H1 (cell line): ENCODE data around the gene PRKAA2. TPM values are rescaled to one million over a fixed set of nuclear protein-coding genes. Genes with fewer than 3 reads are reported as not detected.

ENCODE experiments used
- CTCF ChIA-PET: fragments of 300-600 bp; sonication (Branson Sonifier 250); formaldehyde crosslinking; loops from one replicate; lab custom pipeline; 2021; ENCODE audit not compliant: partially characterized antibody; lab: Charles Lee
- POLR2A ChIA-PET: fragments of 300-600 bp; sonication (Branson Sonifier 250); formaldehyde crosslinking; loops from one replicate; lab custom pipeline; 2021; ENCODE audit warnings: inconsistent platforms; ENCODE audit not compliant: partially characterized antibody; lab: Charles Lee
- DNase-seq, 2 experiments: peaks; one replicate each; pipeline versions ENCODE4 v3.0.0 to v3.0.0-alpha.2; 2010 to 2022; ENCODE audit warnings: low spot score in 2 of 2, low read depth in 1 of 2, mixed read lengths in 1 of 2
- FAIRE-seq: peaks from 2 replicates; lab custom pipeline; 2011; peaks lifted over from hg19 to GRCh38; lab: Jason Lieb, UNC
- H2AFZ ChIP-seq: 2 replicates; pipeline ENCODE4 v1.8.1; 2012; ENCODE audit warnings: low read length, inconsistent platforms
- H2AK5ac ChIP-seq: 2 replicates; pipeline ENCODE4 v1.6.1; 2013; ENCODE audit warnings: low read depth, low read length
- H2BK120ac ChIP-seq: replicated peaks from 2 replicates; pipeline ENCODE3; 2013; ENCODE audit warnings: low read depth, low read length, inconsistent platforms
- H2BK12ac ChIP-seq: 2 replicates; pipeline ENCODE4 v1.6.1; 2013; ENCODE audit warnings: low read depth, low read length
- H2BK15ac ChIP-seq: 2 replicates; pipeline ENCODE4 v1.6.1; 2013; ENCODE audit warnings: low read length
- H2BK20ac ChIP-seq: 2 replicates; pipeline ENCODE4 v1.6.1; 2013; ENCODE audit warnings: low read length
- H2BK5ac ChIP-seq: 2 replicates; pipeline ENCODE4 v1.6.1; 2013; ENCODE audit warnings: low read depth, low read length
- H3K14ac ChIP-seq: 2 replicates; pipeline ENCODE4 v1.6.1; 2013; ENCODE audit warnings: inconsistent platforms; ENCODE audit not compliant: insufficient read length
- H3K18ac ChIP-seq: 2 replicates; pipeline ENCODE4 v1.6.1; 2013; ENCODE audit warnings: low read length; ENCODE audit errors: extremely low read depth
- H3K23ac ChIP-seq: 2 replicates; pipeline ENCODE4 v1.6.1; 2013; ENCODE audit warnings: inconsistent platforms; ENCODE audit not compliant: insufficient read length
- H3K23me2 ChIP-seq: 2 replicates; pipeline ENCODE4 v1.6.1; 2013; ENCODE audit warnings: low read depth, low read length
- H3K27ac ChIP-seq: 2 replicates; pipeline ENCODE4 v1.6.1; 2011; ENCODE audit warnings: low read depth, low read length, inconsistent platforms
- H3K27me3 ChIP-seq, 4 experiments: replicated peaks in 1 of 4; 1 replicate in 1 of 4; 2 replicates in 3 of 4; pipeline versions ENCODE4 v1.6.1 to v1.8.1; 2011 to 2013; ENCODE audit warnings: low read length in 3 of 4, mild to moderate bottlenecking in 3 of 4, inconsistent platforms in 2 of 4, mixed read lengths in 2 of 4, moderate library complexity in 1 of 4; ENCODE audit not compliant: control insufficient read depth in 3 of 4, insufficient read depth in 3 of 4; ENCODE audit errors: extremely low read depth in 1 of 4
- H3K36me3 ChIP-seq, 4 experiments: 2 replicates each; pipeline versions ENCODE4 v1.6.1 to v1.8.1; 2011 to 2013; ENCODE audit warnings: mild to moderate bottlenecking in 4 of 4, low read length in 3 of 4, moderate library complexity in 2 of 4, control low read depth in 1 of 4, inconsistent platforms in 1 of 4; ENCODE audit not compliant: insufficient read depth in 4 of 4, control insufficient read depth in 2 of 4
- H3K4ac ChIP-seq: replicated peaks from 2 replicates; pipeline ENCODE3; 2013; ENCODE audit warnings: low read length, low read depth, mixed read lengths, inconsistent platforms; ENCODE audit not compliant: insufficient read length
- H3K4me1 ChIP-seq, 4 experiments: replicated peaks in 1 of 4; 1 replicate in 1 of 4; 2 replicates in 3 of 4; pipeline versions ENCODE4 v1.6.1 to v1.8.1; 2011 to 2013; ENCODE audit warnings: low read length in 3 of 4, inconsistent platforms in 2 of 4, mixed read lengths in 1 of 4; ENCODE audit not compliant: insufficient read depth in 4 of 4, control insufficient read depth in 3 of 4
- H3K4me2 ChIP-seq, 2 experiments: 2 replicates each; pipeline versions ENCODE4 v1.6.1 to v1.8.1; 2011 to 2013; ENCODE audit warnings: low read depth in 2 of 2, low read length in 2 of 2, control low read depth in 1 of 2, inconsistent platforms in 1 of 2, mild to moderate bottlenecking in 1 of 2; ENCODE audit not compliant: insufficient read depth in 1 of 2
- H3K4me3 ChIP-seq, 4 experiments: fragments of 200-600, 300-600 bp in 1 of 4; sonication (generic), shearing (Covaris generic), sonication (Bioruptor Twin) in 1 of 4; 2 replicates each; pipeline versions ENCODE4 v1.5.1 to v1.8.1; 2011 to 2016; ENCODE audit warnings: low read length in 4 of 4, low read depth in 3 of 4, control low read depth in 2 of 4, inconsistent platforms in 2 of 4, mild to moderate bottlenecking in 2 of 4, mixed read lengths in 1 of 4, moderate library complexity in 1 of 4; ENCODE audit not compliant: insufficient read depth in 2 of 4; ENCODE audit errors: extremely low read depth in 1 of 4
- H3K56ac ChIP-seq: replicated peaks from 2 replicates; pipeline ENCODE3; 2013; ENCODE audit warnings: low read depth, mild to moderate bottlenecking, mixed read lengths, low read length, inconsistent platforms; ENCODE audit not compliant: insufficient read length
- H3K79me1 ChIP-seq: 2 replicates; pipeline ENCODE4 v1.6.1; 2013; ENCODE audit warnings: low read depth, low read length, control low read depth
- H3K79me2 ChIP-seq, 2 experiments: 2 replicates each; pipeline versions ENCODE4 v1.6.1 to v1.8.1; 2012 to 2013; ENCODE audit warnings: low read length in 2 of 2, mild to moderate bottlenecking in 2 of 2, inconsistent platforms in 1 of 2; ENCODE audit not compliant: insufficient read depth in 2 of 2, control insufficient read depth in 1 of 2
- H3K9ac ChIP-seq, 4 experiments: replicated peaks in 1 of 4; 1 replicate in 1 of 4; 2 replicates in 3 of 4; pipeline versions ENCODE4 v1.6.1 to v1.8.1; 2011 to 2013; ENCODE audit warnings: low read depth in 3 of 4, low read length in 3 of 4, control low read depth in 2 of 4, mild to moderate bottlenecking in 2 of 4, moderate library complexity in 2 of 4, inconsistent platforms in 1 of 4; ENCODE audit errors: extremely low read depth in 1 of 4
- H3K9me3 ChIP-seq, 2 experiments: 2 replicates each; pipeline versions ENCODE4 v1.6.1 to v1.8.1; 2012 to 2013; ENCODE audit warnings: mild to moderate bottlenecking in 2 of 2, moderate library complexity in 2 of 2, control low read depth in 1 of 2, inconsistent platforms in 1 of 2, low read depth in 1 of 2, low read length in 1 of 2, mixed read lengths in 1 of 2; ENCODE audit not compliant: insufficient read depth in 2 of 2
- H4K20me1 ChIP-seq, 2 experiments: replicated peaks in 1 of 2; 2 replicates each; pipeline versions ENCODE3 to v1.8.1; 2011 to 2013; ENCODE audit warnings: inconsistent platforms in 2 of 2, low read length in 2 of 2, mild to moderate bottlenecking in 1 of 2; ENCODE audit not compliant: insufficient read depth in 2 of 2, control insufficient read depth in 1 of 2
- H4K5ac ChIP-seq: 2 replicates; pipeline ENCODE4 v1.6.1; 2013; ENCODE audit warnings: low read length, low read depth, mixed read lengths, inconsistent platforms; ENCODE audit not compliant: insufficient read length
- H4K8ac ChIP-seq: 2 replicates; pipeline ENCODE4 v1.8.0; 2013; ENCODE audit warnings: mild to moderate bottlenecking, moderate library complexity, low read length, inconsistent platforms; ENCODE audit not compliant: insufficient read depth; ENCODE audit errors: extremely low read depth
- H4K91ac ChIP-seq: replicated peaks from 2 replicates; pipeline ENCODE3; 2013; ENCODE audit warnings: low read length, mixed read lengths, inconsistent platforms; ENCODE audit not compliant: insufficient read length
- BRCA1 ChIP-seq: IDR thresholded peaks from 2 replicates; pipeline ENCODE4 v1.6.1; 2012; ENCODE audit warnings: low read depth, low read length, improper control_type of control experiment
- GABPA ChIP-seq: IDR thresholded peaks from 2 replicates; pipeline ENCODE4 v1.6.1; 2011; ENCODE audit warnings: mild to moderate bottlenecking, low read length, moderate library complexity, borderline replicate concordance; ENCODE audit not compliant: insufficient read depth
- NANOG ChIP-seq: IDR thresholded peaks from 2 replicates; pipeline ENCODE4 v1.6.1; 2011; ENCODE audit warnings: low read length, low read depth, mild to moderate bottlenecking, inconsistent platforms; ENCODE audit not compliant: insufficient read depth, poor library complexity, severe bottlenecking
- POLR2AphosphoS5 ChIP-seq: IDR thresholded peaks from 2 replicates; pipeline ENCODE4 v1.6.1; 2011; ENCODE audit warnings: low read depth, low read length
- POU5F1 ChIP-seq: IDR thresholded peaks from 2 replicates; pipeline ENCODE4 v1.6.1; 2011; ENCODE audit warnings: low read depth, mild to moderate bottlenecking, low read length, moderate library complexity
- RBBP5 ChIP-seq: IDR thresholded peaks from 2 replicates; pipeline ENCODE4 v1.7.1; 2012; ENCODE audit warnings: low read depth, mild to moderate bottlenecking, inconsistent platforms, low read length, moderate library complexity, borderline replicate concordance
- RFX5 ChIP-seq: IDR thresholded peaks from 2 replicates; pipeline ENCODE4 v1.6.1; 2011; ENCODE audit warnings: low read depth, low read length, improper control_type of control experiment, borderline replicate concordance
- SIRT6 ChIP-seq: IDR thresholded peaks from one replicate; pipeline ENCODE4 v1.7.1; 2012; ENCODE audit warnings: low read length, inconsistent platforms
- SIX5 ChIP-seq: IDR thresholded peaks from 2 replicates; pipeline ENCODE4 v1.6.1; 2011; ENCODE audit warnings: mild to moderate bottlenecking, low read depth, low read length
- SP2 ChIP-seq: IDR thresholded peaks from 2 replicates; pipeline ENCODE4 v1.6.1; 2012; ENCODE audit warnings: mild to moderate bottlenecking, low read length, inconsistent platforms
- TAF1 ChIP-seq: IDR thresholded peaks from 2 replicates; pipeline ENCODE4 v1.6.1; 2011; ENCODE audit warnings: mild to moderate bottlenecking, low read depth, low read length
- TBP ChIP-seq: IDR thresholded peaks from 2 replicates; pipeline ENCODE4 v1.6.1; 2011; ENCODE audit warnings: low read depth, low read length, improper control_type of control experiment
- YY1 ChIP-seq: IDR thresholded peaks from 2 replicates; pipeline ENCODE4 v1.6.1; 2011; ENCODE audit warnings: low read depth, mild to moderate bottlenecking, low read length
- polyA plus RNA-seq, 7 experiments: library from polyadenylated mRNA; depleted of rRNA in 3 of 7; stranded (reverse) in 5 of 7; unstranded in 2 of 7; fragments of >200 nt in 5 of 7; fragments of 200-250 nt in 2 of 7; gene quantifications; 1 replicate in 5 of 7; 2 replicates in 1 of 7; 4 replicates in 1 of 7; pipeline versions ENCODE4 v1.2.1 to v1.2.3, GENCODE V29; 2011 to 2013; ENCODE audit warnings: missing spikeins in 2 of 7, mixed read lengths in 2 of 7
- total RNA-seq: library from RNA; stranded (reverse); fragmentation: NEBNext Ultra II Directional; extraction: Animal tissue kit (Norgen Biotek cat#: 25700); gene quantifications from 2 replicates; pipeline ENCODE4 v1.2.1, GENCODE V29; 2021
- TF ChIP-seq, protein P1 (sequence below): IDR thresholded peaks from 2 replicates; pipeline ENCODE4 v1.6.1; 2012; ENCODE audit warnings: low read length, inconsistent platforms

PRKAA2 gene
- total and polyA plus RNA-seq, 2 of the 8 experiments (the other 6 are each of a cell fraction or from before 2014, with no cell fraction given), result 2.6 to 6.4 TPM

DNA sequence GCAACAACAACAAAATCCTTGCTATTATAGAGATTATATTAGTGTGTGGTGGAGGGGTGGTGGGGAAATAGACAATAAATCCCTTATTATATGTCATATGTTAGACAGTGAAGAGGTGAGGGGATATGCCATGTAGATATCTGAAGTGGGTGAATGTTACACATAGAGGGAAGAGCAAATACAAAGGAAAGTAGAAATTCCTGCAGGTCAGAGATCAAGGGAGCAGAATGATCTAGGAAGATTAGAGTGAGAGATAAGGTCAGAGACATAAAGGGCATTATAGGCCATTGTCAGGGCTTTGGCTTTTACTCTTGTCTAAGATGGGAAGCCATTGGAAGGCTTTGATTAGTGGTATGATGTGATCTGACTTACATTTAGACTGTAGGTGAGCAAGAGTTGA lies 38.5 kb downstream of the PRKAA2 start:
- Histone ChIP-seq H4K91ac (no peak overlapping the region), H3K14ac (no peak overlapping the region), H3K23ac (no peak overlapping the region), H3K4me3 (no peak overlapping the region), H2BK15ac (no peak overlapping the region), H3K18ac (no peak overlapping the region), H3K56ac (no peak overlapping the region), H2BK120ac (no peak overlapping the region), H2BK12ac (no peak overlapping the region), H3K4me1 (peaks cover 0 to 3% (median 2%) of the 10 kb centered on the region in 4 experiments; a peak in 3 of 7 replicates), H3K9ac (no peak overlapping the region), H3K79me1 (no peaks in the 10 kb centered on the region), H2AFZ (no peak overlapping the region), H3K4ac (no peak overlapping the region), H2BK5ac (no peak overlapping the region), H4K8ac (no peak overlapping the region), H4K5ac (no peak overlapping the region), H4K20me1 (no peaks in the 10 kb centered on the region), H3K79me2 (no peaks in the 10 kb centered on the region), H3K9me3 (no peaks in the 10 kb centered on the region), H3K27me3 (no peaks in the 10 kb centered on the region), H3K23me2 (no peaks in the 10 kb centered on the region), H2BK20ac (no peak overlapping the region), H2AK5ac (no peak overlapping the region), H3K36me3 (no peaks in the 10 kb centered on the region), H3K27ac (no peak overlapping the region; the same call in 1 of the 2 replicates), H3K4me2 (no peak overlapping the region)
- ChIA-PET CTCF (interaction anchor here (1.0 kb wide), 1 partner anchor 44 kb away, joined by 3 read pairs; no protein-coding TSS in a partner anchor), POLR2A (no interaction called here)
- DNase-seq (no peak), FAIRE-seq (no peak)
- no peak for TF ChIP-seq POU5F1
- no peak for TF ChIP-seq SIX5
- no peak for TF ChIP-seq SIRT6
- TF ChIP-seq POLR2AphosphoS5, result no peak
- no peak for TF ChIP-seq YY1
- no peak for TF ChIP-seq TAF1
- no peak for TF ChIP-seq NANOG
- TF ChIP-seq RFX5, result no peak
- TF ChIP-seq, protein P1, sequence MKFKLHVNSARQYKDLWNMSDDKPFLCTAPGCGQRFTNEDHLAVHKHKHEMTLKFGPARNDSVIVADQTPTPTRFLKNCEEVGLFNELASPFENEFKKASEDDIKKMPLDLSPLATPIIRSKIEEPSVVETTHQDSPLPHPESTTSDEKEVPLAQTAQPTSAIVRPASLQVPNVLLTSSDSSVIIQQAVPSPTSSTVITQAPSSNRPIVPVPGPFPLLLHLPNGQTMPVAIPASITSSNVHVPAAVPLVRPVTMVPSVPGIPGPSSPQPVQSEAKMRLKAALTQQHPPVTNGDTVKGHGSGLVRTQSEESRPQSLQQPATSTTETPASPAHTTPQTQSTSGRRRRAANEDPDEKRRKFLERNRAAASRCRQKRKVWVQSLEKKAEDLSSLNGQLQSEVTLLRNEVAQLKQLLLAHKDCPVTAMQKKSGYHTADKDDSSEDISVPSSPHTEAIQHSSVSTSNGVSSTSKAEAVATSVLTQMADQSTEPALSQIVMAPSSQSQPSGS, result no peak
- TF ChIP-seq SP2, result no peak
- no peak for TF ChIP-seq RBBP5
- no peak for TF ChIP-seq GABPA
- no peak for TF ChIP-seq BRCA1
- no peak for TF ChIP-seq TBP
